GM08714 (cell line): ENCODE data around the gene M1AP.

Experiments
- H3K4me3 ChIP-seq: fragments of 200-500 bp; sonication (Bioruptor generic); 2 replicates; pipeline ENCODE4 v1.5.1; 2014; ENCODE audit warnings: mild to moderate bottlenecking, low read length, inconsistent platforms
- ZNF274 ChIP-seq: IDR thresholded peaks from 2 replicates; pipeline ENCODE4 v1.6.1; 2012; ENCODE audit warnings: mild to moderate bottlenecking, low read depth, low read length

Gene M1AP

GRCh38 chr2:74529357-74530238 lies 118.5 kb downstream of the M1AP start, which contains the start of the genes AUP1 and HTRA2:
Gene AUP1, minus strand, starts transcription at chr2:74529706. Its CDS starts 77 bp downstream, at chr2:74529629.
Gene HTRA2, plus strand, starts transcription at chr2:74529933. Its CDS starts 74 bp downstream, at chr2:74530007.
- H3K4me3 ChIP-seq, result peak within 1 kb of the TSS; percentile 94
- no peak for TF ChIP-seq ZNF274

- no peak for TF ChIP-seq ZNF274
- H3K4me3 ChIP-seq, result peak overlapping the region; percentile 87
These were observed 119.4 kb downstream of the M1AP start for GRCh38 chr2:74528600-74529356.

GRCh38 chr2:74527741-74528140 lies 120.4 kb downstream of the M1AP start:
- H3K4me3 ChIP-seq, result no peak overlapping the region

GRCh38 chr2:74526649-74527230 lies 121.4 kb downstream of the M1AP start:
- no peak for TF ChIP-seq ZNF274
- H3K4me3 ChIP-seq, result no peak overlapping the region

More at GRCh38 chr2:74527741-74528140, 120.4 kb downstream of the M1AP start:
- TF ChIP-seq ZNF274, result no peak

- no peak for TF ChIP-seq ZNF274
- no peak within 1 kb of the TSS for H3K4me3 ChIP-seq
These were observed 122.1 kb downstream of the M1AP start, which contains the start of gene DQX1 for GRCh38 chr2:74525717-74526648. Gene DQX1, minus strand, starts transcription at chr2:74526231. Its CDS starts 502 bp downstream, at chr2:74525729.

- TF ChIP-seq ZNF274, result no peak
- H3K4me3 ChIP-seq, result no peak overlapping the region
These were observed 123.0 kb downstream of the M1AP start for GRCh38 chr2:74524955-74525716.

- no peak overlapping the region for H3K4me3 ChIP-seq
- no peak for TF ChIP-seq ZNF274
These were observed 124.1 kb downstream of the M1AP start for GRCh38 chr2:74524005-74524404.

- TF ChIP-seq ZNF274, result no peak
- no peak overlapping the region for H3K4me3 ChIP-seq
These were observed 125.6 kb downstream of the M1AP start for GRCh38 chr2:74522516-74522915.

- H3K4me3 ChIP-seq, result no peak overlapping the region; the same call in 1 of the 2 replicates
- no peak for TF ChIP-seq ZNF274
These were observed 131.5 kb downstream of the M1AP start for GRCh38 chr2:74516650-74517049.

GRCh38 chr2:74515981-74516633 lies 132.0 kb downstream of the M1AP start:
- H3K4me3 ChIP-seq, result peak overlapping the region; percentile 1; the same call in 1 of the 2 replicates
- TF ChIP-seq ZNF274, result no peak

- TF ChIP-seq ZNF274, result no peak
- peak overlapping the region; percentile 1; the same call in 1 of the 2 replicates for H3K4me3 ChIP-seq
These were observed 132.7 kb downstream of the M1AP start for GRCh38 chr2:74515271-74515980.
